ENCODE results near the gene ASCC3. TPM values are rescaled to one million over a fixed set of nuclear protein-coding genes. Genes with fewer than 3 reads are reported as not detected.

The ASCC3 gene
- total RNA-seq, 1 experiment from 2014 or later, result 40.5 TPM

DNA sequence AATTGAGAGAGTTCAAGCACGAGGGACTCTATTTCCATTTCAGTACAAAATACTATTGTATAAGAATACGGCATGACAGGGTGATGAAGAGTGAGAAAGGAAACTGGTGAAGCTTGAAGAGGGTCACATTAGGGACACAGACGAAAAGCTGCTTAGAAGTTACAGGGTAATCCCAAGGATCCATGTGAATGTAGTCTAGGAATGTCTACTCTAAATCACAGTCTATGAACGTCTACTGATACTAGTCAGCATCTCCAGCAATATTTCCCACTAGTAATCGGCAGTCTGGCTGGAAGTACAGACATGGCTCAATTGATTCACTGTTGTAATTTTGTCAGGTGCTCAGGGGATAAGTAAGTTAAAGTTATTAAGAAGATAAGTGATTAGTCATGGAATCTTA lies 156.4 kb downstream of the ASCC3 start:
- no peaks in the 10 kb centered on the region for H3K27me3 ChIP-seq (ENCODE audit: insufficient read depth, low read length)
- H3K79me2 ChIP-seq (ENCODE audit: insufficient read depth, low read length), result no peaks in the 10 kb centered on the region
- no peak for DNase-seq (ENCODE audit: low read depth, low spot score)
- no TSS peak for BruUV-seq (replicated peaks)
- no peak for ATAC-seq
- no peak overlapping the region for H3K9ac ChIP-seq (ENCODE audit: low read length)
- POLR2A ChIA-PET, result no interaction called here
- H2AFZ ChIP-seq (ENCODE audit: low read depth, low read length, poor library complexity, severe bottlenecking), result no peak overlapping the region
- H3K4me3 ChIP-seq (replicated peaks in 1 of 2; ENCODE audit: low read depth in 1 of 2, low read length in 2 of 2), result no peak overlapping the region
- no peaks in the 10 kb centered on the region for H3K9me2 ChIP-seq (ENCODE audit: insufficient read depth)
- TF ChIP-seq EGR1 (IDR thresholded peaks at IDR 0.05; ENCODE audit: low read depth) (no peak), YY1 (IDR thresholded peaks at IDR 0.05; ENCODE audit: extremely low read depth, insufficient replicate concordance, low read depth, low read length) (no peak), SP1 (IDR thresholded peaks at IDR 0.05; ENCODE audit: low read depth) (no peak)
- TF ChIP-seq, protein P1, sequence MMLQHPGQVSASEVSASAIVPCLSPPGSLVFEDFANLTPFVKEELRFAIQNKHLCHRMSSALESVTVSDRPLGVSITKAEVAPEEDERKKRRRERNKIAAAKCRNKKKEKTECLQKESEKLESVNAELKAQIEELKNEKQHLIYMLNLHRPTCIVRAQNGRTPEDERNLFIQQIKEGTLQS (IDR thresholded peaks at IDR 0.05), result no peak
- RAD21 ChIA-PET (ENCODE audit: low non-redundant PET in 1 of 2, low total read pairs in 2 of 2, uncharacterized antibody in 2 of 2, unreplicated experiment in 2 of 2), result no interaction called here
- intact Hi-C loops (cut with micrococcal nuclease), result no loop called here
- H3K4me1 ChIP-seq (ENCODE audit: control insufficient read depth in 1 of 2, insufficient read depth in 2 of 2, low read length in 2 of 2), result no peaks in the 10 kb centered on the region
- CTCF ChIA-PET, result no interaction called here
- 0 out of 4 replicates have a peak, but pooled peaks cover 0 to 3% of the 10 kb centered on the region in 2 experiments for H3K36me3 ChIP-seq (ENCODE audit: control insufficient read depth in 1 of 2, insufficient read depth in 2 of 2, low read length in 2 of 2)
- H3K27ac ChIP-seq (ENCODE audit: low read depth, low read length), result no peak overlapping the region
- H4K20me1 ChIP-seq (ENCODE audit: insufficient read depth), result no peaks in the 10 kb centered on the region
- no peaks in the 10 kb centered on the region; a peak in 1 of 4 replicates for H3K9me3 ChIP-seq (ENCODE audit: control insufficient read depth in 1 of 2, insufficient read depth in 1 of 2, low read depth in 1 of 2, low read length in 2 of 2)
- H3K4me2 ChIP-seq (ENCODE audit: low read length), result no peak overlapping the region

DNA sequence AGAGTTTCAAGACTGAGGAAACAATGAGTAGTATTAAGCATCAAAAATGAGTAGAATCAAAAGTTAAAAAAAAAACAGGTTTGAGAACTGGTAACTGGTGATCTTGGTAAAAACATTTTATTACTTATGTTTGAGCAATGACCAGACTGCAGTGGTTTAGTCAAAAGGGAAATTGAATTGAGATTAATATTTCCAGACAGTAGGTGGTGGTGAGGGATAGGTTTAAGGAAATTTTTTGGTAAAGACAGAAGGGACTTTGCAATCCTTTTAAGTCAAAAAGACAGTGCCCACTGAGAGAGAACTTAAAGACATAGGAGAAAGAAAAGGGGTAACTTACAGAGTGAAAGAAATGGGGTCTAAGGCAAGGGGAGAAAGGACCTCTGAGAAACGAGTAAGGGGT lies 156.9 kb downstream of the ASCC3 start:
- Histone ChIP-seq H3K4me3 (replicated peaks in 1 of 2; ENCODE audit: low read depth in 1 of 2, low read length in 2 of 2) (no peak overlapping the region), H3K4me1 (ENCODE audit: control insufficient read depth in 1 of 2, insufficient read depth in 2 of 2, low read length in 2 of 2) (no peaks in the 10 kb centered on the region), H3K9ac (ENCODE audit: low read length) (no peak overlapping the region), H3K27ac (ENCODE audit: low read depth, low read length) (no peak overlapping the region), H2AFZ (ENCODE audit: low read depth, low read length, poor library complexity, severe bottlenecking) (no peak overlapping the region), H3K27me3 (ENCODE audit: insufficient read depth, low read length) (no peaks in the 10 kb centered on the region), H3K9me2 (ENCODE audit: insufficient read depth) (no peaks in the 10 kb centered on the region), H3K36me3 (ENCODE audit: control insufficient read depth in 1 of 2, insufficient read depth in 2 of 2, low read length in 2 of 2) (0 out of 4 replicates have a peak, but pooled peaks cover 0 to 3% of the 10 kb centered on the region in 2 experiments), H3K4me2 (ENCODE audit: low read length) (no peak overlapping the region), H4K20me1 (ENCODE audit: insufficient read depth) (no peaks in the 10 kb centered on the region), H3K79me2 (ENCODE audit: insufficient read depth, low read length) (no peaks in the 10 kb centered on the region), H3K9me3 (ENCODE audit: control insufficient read depth in 1 of 2, insufficient read depth in 1 of 2, low read depth in 1 of 2, low read length in 2 of 2) (no peaks in the 10 kb centered on the region; a peak in 1 of 4 replicates)
- BruUV-seq (replicated peaks), result no TSS peak
- ChIA-PET CTCF (no interaction called here), POLR2A (no interaction called here), RAD21 (ENCODE audit: low non-redundant PET in 1 of 2, low total read pairs in 2 of 2, uncharacterized antibody in 2 of 2, unreplicated experiment in 2 of 2) (no interaction called here)
- TF ChIP-seq EZH2 (IDR thresholded peaks at IDR 0.05) (no peak), RAD21 (IDR thresholded peaks at IDR 0.05; ENCODE audit: low read depth) (peak; percentile 6; the same call in 1 of the 2 replicates)
- ATAC-seq (no peak), DNase-seq (ENCODE audit: low read depth, low spot score) (no peak)
- intact Hi-C loops (cut with micrococcal nuclease), result no loop called here

Measured in HCT116 (cell line).